HCT116 (cell line): Measurements from ENCODE around the gene GNAT1.

Source experiments
- CEBPB ChIP-seq: IDR thresholded peaks from 2 replicates; pipeline ENCODE4 v1.6.1; 2012; ENCODE audit warnings: low read depth
- EZH2phosphoT487 ChIP-seq: fragments of 200-600 bp; IDR thresholded peaks from 2 replicates; pipeline ENCODE4 v1.6.1; 2018; ENCODE audit warnings: antibody characterized with exemption, borderline replicate concordance
- JUND ChIP-seq: IDR thresholded peaks from 2 replicates; pipeline ENCODE4 v1.6.1; 2012
- POLR2A ChIP-seq: IDR thresholded peaks from 2 replicates; pipeline ENCODE4 v1.7.0; 2011; ENCODE audit warnings: borderline replicate concordance; ENCODE audit not compliant: insufficient read depth, insufficient read length; ENCODE audit errors: extremely low read depth
- REST ChIP-seq: IDR thresholded peaks from 2 replicates; pipeline ENCODE4 v1.6.1; 2012; ENCODE audit warnings: low read depth
- SIN3A ChIP-seq: IDR thresholded peaks from 2 replicates; pipeline ENCODE4 v1.6.1; 2012; ENCODE audit warnings: low read depth
- SRF ChIP-seq: IDR thresholded peaks from 2 replicates; pipeline ENCODE4 v1.6.1; 2012; ENCODE audit warnings: low read depth
- YY1 ChIP-seq: IDR thresholded peaks from 2 replicates; pipeline ENCODE4 v1.6.1; 2011; ENCODE audit warnings: low read length, low read depth, moderate library complexity, mild to moderate bottlenecking; ENCODE audit not compliant: insufficient replicate concordance; ENCODE audit errors: extremely low read depth
- ZBTB33 ChIP-seq: IDR thresholded peaks from 2 replicates; pipeline ENCODE4 v1.6.1; 2011; ENCODE audit warnings: mild to moderate bottlenecking, low read length, moderate library complexity; ENCODE audit not compliant: insufficient replicate concordance; ENCODE audit errors: extremely low read depth
- ZNF274 ChIP-seq: fragments of 200-500 bp; sonication (Bioruptor generic); IDR thresholded peaks from 2 replicates; pipeline ENCODE4 v1.6.1; 2014; ENCODE audit warnings: mild to moderate bottlenecking, low read depth, low read length, inconsistent platforms
- TF ChIP-seq, protein P1 (sequence below), 3 experiments: fragments of 200-600 bp in 1 of 3; sonication (generic) in 1 of 3; IDR thresholded peaks in 2 of 3; conservative IDR thresholded peaks in 1 of 3; 2 replicates each; pipeline ENCODE4 v1.5.1; 2012 to 2017; ENCODE audit warnings: low read depth in 2 of 3, low read length in 2 of 3, antibody characterized with exemption in 1 of 3, borderline replicate concordance in 1 of 3, control low read depth in 1 of 3, mild to moderate bottlenecking in 1 of 3, mixed read lengths in 1 of 3, mixed run types in 1 of 3, moderate library complexity in 1 of 3; ENCODE audit not compliant: insufficient read depth in 1 of 3
- TF ChIP-seq, protein P2 (sequence below): IDR thresholded peaks from 2 replicates; pipeline ENCODE4 v1.6.1; 2012
- TF ChIP-seq, protein P3 (sequence below): IDR thresholded peaks from 2 replicates; pipeline ENCODE4 v1.6.1; 2012

DNA sequence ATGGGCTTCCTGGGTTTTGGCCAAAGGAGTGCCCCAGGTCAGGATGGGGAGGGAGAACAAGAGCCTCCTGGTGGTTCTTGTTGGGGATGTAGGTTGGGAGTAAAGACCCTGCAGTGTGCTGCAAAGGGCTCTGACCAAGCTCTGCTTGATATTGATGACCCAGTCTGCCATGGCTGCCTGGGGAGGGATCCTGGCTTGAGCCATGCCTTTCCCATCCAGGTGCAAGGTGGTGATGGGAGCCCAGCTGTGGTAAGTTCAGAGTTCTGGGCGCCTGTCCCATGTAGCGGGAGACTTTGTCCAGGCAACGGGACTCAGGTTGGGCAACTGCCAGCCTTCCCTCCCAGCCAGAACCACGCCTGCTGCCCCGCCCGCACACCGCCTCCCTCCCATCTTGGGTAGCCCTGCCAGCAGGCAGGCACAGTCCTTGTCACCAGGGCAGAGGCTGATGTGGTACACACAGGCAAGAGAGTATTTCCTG lies 47.2 kb downstream of the GNAT1 start:
- TF ChIP-seq YY1: no peak
- TF ChIP-seq, protein P1, sequence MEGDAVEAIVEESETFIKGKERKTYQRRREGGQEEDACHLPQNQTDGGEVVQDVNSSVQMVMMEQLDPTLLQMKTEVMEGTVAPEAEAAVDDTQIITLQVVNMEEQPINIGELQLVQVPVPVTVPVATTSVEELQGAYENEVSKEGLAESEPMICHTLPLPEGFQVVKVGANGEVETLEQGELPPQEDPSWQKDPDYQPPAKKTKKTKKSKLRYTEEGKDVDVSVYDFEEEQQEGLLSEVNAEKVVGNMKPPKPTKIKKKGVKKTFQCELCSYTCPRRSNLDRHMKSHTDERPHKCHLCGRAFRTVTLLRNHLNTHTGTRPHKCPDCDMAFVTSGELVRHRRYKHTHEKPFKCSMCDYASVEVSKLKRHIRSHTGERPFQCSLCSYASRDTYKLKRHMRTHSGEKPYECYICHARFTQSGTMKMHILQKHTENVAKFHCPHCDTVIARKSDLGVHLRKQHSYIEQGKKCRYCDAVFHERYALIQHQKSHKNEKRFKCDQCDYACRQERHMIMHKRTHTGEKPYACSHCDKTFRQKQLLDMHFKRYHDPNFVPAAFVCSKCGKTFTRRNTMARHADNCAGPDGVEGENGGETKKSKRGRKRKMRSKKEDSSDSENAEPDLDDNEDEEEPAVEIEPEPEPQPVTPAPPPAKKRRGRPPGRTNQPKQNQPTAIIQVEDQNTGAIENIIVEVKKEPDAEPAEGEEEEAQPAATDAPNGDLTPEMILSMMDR (IDR thresholded peaks at IDR 0.05 in 2 of 3, conservative IDR thresholded peaks at IDR 0.05 in 1 of 3; ENCODE audit: borderline replicate concordance in 1 of 3, insufficient read depth in 1 of 3, low read depth in 2 of 3, low read length in 2 of 3): no peak; a peak in 1 of 6 replicates
- no peak for TF ChIP-seq POLR2A
- TF ChIP-seq REST: no peak
- no peak for TF ChIP-seq ZBTB33
- TF ChIP-seq SRF: no peak
- TF ChIP-seq, protein P2, sequence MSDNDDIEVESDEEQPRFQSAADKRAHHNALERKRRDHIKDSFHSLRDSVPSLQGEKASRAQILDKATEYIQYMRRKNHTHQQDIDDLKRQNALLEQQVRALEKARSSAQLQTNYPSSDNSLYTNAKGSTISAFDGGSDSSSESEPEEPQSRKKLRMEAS: no peak
- no peak for TF ChIP-seq SIN3A
- TF ChIP-seq, protein P3, sequence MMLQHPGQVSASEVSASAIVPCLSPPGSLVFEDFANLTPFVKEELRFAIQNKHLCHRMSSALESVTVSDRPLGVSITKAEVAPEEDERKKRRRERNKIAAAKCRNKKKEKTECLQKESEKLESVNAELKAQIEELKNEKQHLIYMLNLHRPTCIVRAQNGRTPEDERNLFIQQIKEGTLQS: no peak
- TF ChIP-seq EZH2phosphoT487: no peak
- TF ChIP-seq JUND: no peak
- TF ChIP-seq CEBPB: no peak
- TF ChIP-seq ZNF274: no peak
